ENCODE measurements around the gene ZNF341.

DNA sequence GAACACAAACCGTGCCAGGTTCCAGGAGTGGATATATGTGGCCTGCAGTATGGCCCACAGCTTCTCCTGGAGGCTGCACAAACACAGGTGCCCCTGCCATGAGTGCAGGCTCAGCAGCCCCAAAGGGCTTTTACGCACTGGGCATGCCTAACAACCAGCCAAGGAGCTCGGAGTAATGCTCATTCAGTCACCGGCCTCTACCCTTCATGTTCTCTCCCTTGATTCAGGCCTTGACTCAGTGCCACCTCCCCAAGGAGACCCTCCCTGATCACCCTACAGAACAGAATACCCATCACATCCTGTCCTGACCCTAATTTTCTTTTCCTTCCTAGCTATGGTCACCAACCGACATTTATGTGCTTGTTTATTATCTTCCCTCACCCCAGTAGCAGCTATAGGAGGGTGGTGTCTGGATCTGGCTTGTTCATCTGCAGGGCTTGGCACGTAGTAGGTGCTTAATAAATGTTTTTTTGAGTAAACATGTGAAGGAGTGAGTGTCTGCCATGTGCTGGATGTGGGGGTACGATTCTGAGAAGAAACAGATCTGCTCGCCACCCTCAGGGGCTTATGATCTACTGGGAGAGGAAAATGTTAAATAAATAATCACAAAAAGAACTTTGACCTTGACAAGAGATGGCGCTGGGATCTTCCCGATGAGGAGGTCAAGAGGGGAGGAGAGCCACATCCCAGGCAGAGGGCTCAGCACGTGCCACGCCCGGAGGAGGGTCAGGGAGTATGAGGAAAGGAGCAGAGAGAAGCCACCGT, 20.9 kb upstream of the ZNF341 start:
- no peak for TF ChIP-seq POLR2A (IDR thresholded peaks at IDR 0.05; ENCODE audit: low read length)
- TF ChIP-seq GATA1 (IDR thresholded peaks at IDR 0.05; ENCODE audit: low read depth, low read length) = no peak
